IPS-NIHi11 (cell line): ENCODE data around the gene MAEA.
A peak's percentile ranks its signal among the peaks of the same experiment; 100 is the strongest.
"Not testable (repeated sequence)": the region's sequence is repeated elsewhere in the genome, so short reads cannot be mapped to it uniquely, and the experiment has no call there.

Experiments used
- DNase-seq: peaks from one replicate; pipeline ENCODE4 v3.0.0; 2012; ENCODE audit warnings: mixed read lengths, low spot score

Gene MAEA

GRCh38 chr4:1279253-1279652, 10.4 kb upstream of the MAEA start:
- DNase-seq: no peak

- no peak for DNase-seq
Observed at GRCh38 chr4:1283711-1284110, 6.0 kb upstream of the MAEA start.

GRCh38 chr4:1285151-1285789, 4.4 kb upstream of the MAEA start:
- DNase-seq: no peak

- no peak for DNase-seq
Observed at GRCh38 chr4:1285790-1286553, 3.7 kb upstream of the MAEA start.

GRCh38 chr4:1288786-1289185, 905 bp upstream of the MAEA start:
- DNase-seq: no peak

GRCh38 chr4:1290165-1290977, 680 bp downstream of the MAEA start:
- no peak for DNase-seq

- DNase-seq: no peak
Observed at GRCh38 chr4:1291091-1291490, 1.4 kb downstream of the MAEA start.

GRCh38 chr4:1291996-1292702, 2.5 kb downstream of the MAEA start:
- DNase-seq: no peak

- DNase-seq: not testable (repeated sequence)
Observed at GRCh38 chr4:1292703-1293011, 3.0 kb downstream of the MAEA start.

GRCh38 chr4:1293531-1293941, 3.8 kb downstream of the MAEA start:
- DNase-seq: no peak

GRCh38 chr4:1293991-1294390, 4.3 kb downstream of the MAEA start:
- DNase-seq: no peak

GRCh38 chr4:1294424-1294823, 4.7 kb downstream of the MAEA start:
- DNase-seq: no peak

GRCh38 chr4:1294891-1295290, 5.2 kb downstream of the MAEA start:
- DNase-seq: no peak

- no peak for DNase-seq
Observed at GRCh38 chr4:1295405-1296055, 5.8 kb downstream of the MAEA start.

- no peak for DNase-seq
Observed at GRCh38 chr4:1296324-1297022, 6.8 kb downstream of the MAEA start.

- no peak for DNase-seq
Observed at GRCh38 chr4:1297023-1297395, 7.3 kb downstream of the MAEA start.

- peak; percentile 58 for DNase-seq
Observed at GRCh38 chr4:1297456-1298325, 8.0 kb downstream of the MAEA start.

GRCh38 chr4:1298461-1298860, 8.8 kb downstream of the MAEA start:
- no peak for DNase-seq

- DNase-seq: no peak
Observed at GRCh38 chr4:1299301-1299860, 9.7 kb downstream of the MAEA start.
